ENCODE results near the gene TMEM178B.

DNA sequence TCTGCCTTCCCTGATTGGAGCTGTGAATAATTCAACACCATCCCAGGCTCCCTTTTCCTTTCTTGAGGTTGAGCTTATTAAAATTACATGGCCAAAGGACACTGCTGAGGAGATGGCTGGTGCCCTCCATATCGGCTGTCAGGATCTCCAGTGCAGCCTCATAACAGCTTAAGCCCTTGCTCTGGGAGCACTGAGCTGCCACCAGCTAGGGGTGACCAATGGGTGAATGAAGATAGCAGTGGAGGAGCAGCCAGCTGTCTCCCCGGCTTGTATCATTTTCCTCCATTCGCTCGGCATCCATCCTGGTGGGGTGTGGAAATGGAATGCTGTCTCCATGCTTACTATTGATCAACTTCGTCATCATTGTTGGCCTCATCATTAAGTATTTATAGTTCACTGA lies 154.6 kb downstream of the TMEM178B start:
- no peak for TF ChIP-seq POLR2A (IDR thresholded peaks at IDR 0.05)
- TF ChIP-seq, protein P1, sequence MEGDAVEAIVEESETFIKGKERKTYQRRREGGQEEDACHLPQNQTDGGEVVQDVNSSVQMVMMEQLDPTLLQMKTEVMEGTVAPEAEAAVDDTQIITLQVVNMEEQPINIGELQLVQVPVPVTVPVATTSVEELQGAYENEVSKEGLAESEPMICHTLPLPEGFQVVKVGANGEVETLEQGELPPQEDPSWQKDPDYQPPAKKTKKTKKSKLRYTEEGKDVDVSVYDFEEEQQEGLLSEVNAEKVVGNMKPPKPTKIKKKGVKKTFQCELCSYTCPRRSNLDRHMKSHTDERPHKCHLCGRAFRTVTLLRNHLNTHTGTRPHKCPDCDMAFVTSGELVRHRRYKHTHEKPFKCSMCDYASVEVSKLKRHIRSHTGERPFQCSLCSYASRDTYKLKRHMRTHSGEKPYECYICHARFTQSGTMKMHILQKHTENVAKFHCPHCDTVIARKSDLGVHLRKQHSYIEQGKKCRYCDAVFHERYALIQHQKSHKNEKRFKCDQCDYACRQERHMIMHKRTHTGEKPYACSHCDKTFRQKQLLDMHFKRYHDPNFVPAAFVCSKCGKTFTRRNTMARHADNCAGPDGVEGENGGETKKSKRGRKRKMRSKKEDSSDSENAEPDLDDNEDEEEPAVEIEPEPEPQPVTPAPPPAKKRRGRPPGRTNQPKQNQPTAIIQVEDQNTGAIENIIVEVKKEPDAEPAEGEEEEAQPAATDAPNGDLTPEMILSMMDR (IDR thresholded peaks at IDR 0.05) = no peak

Measured in thyroid gland (tissue), 4 donors.